DOHH2 (cell line): Measurements from ENCODE around the gene CLK2.
"Not testable (repeated sequence)": the region's sequence is repeated elsewhere in the genome, so short reads cannot be mapped to it uniquely, and the experiment has no call there.

Experiments
- H3F3A ChIP-seq: fragments of 200-600 bp; sonication (generic), shearing (Covaris generic); 2 replicates; pipeline ENCODE4 v1.6.0; 2016; ENCODE audit warnings: antibody characterized with exemption, mild to moderate bottlenecking; ENCODE audit not compliant: control insufficient read depth, insufficient read depth
- H3K27ac ChIP-seq: fragments of 200-600 bp; sonication (generic); 2 replicates; pipeline ENCODE4 v1.5.1; 2014; ENCODE audit warnings: low read depth, mild to moderate bottlenecking, low read length, moderate library complexity
- H3K27me3 ChIP-seq: fragments of 200-600 bp; sonication (generic); 2 replicates; pipeline ENCODE4 v1.6.1; 2014; ENCODE audit warnings: mild to moderate bottlenecking, low read length, mixed read lengths; ENCODE audit not compliant: control insufficient read depth
- H3K36me3 ChIP-seq: fragments of 200-600 bp; sonication (generic); 2 replicates; pipeline ENCODE4 v1.6.1; 2014; ENCODE audit warnings: mild to moderate bottlenecking, low read length, moderate library complexity, mixed read lengths; ENCODE audit not compliant: control insufficient read depth
- H3K4me1 ChIP-seq: fragments of 200-600 bp; sonication (generic); 2 replicates; pipeline ENCODE4 v1.6.1; 2014; ENCODE audit warnings: mild to moderate bottlenecking, low read length, mixed read lengths; ENCODE audit not compliant: control insufficient read depth
- H3K4me2 ChIP-seq: fragments of 200-600 bp; sonication (generic); 2 replicates; pipeline ENCODE4 v1.6.0; 2014; ENCODE audit warnings: mild to moderate bottlenecking, low read length, moderate library complexity
- H3K4me3 ChIP-seq: fragments of 200-600 bp; sonication (generic); 2 replicates; pipeline ENCODE4 v1.5.1; 2014; ENCODE audit warnings: mild to moderate bottlenecking, low read length, mixed read lengths
- H3K79me2 ChIP-seq: fragments of 200-600 bp; sonication (generic); 2 replicates; pipeline ENCODE4 v1.6.1; 2014; ENCODE audit warnings: mild to moderate bottlenecking, low read length, mixed read lengths; ENCODE audit not compliant: control insufficient read depth
- H3K9me2 ChIP-seq: fragments of 200-600 bp; sonication (generic); replicated peaks from 2 replicates; pipeline ENCODE4 v1.6.1; 2014; ENCODE audit warnings: mild to moderate bottlenecking, low read length, mixed read lengths; ENCODE audit not compliant: control insufficient read depth
- H3K9me3 ChIP-seq: fragments of 200-600 bp; sonication (generic); 2 replicates; pipeline ENCODE4 v1.6.1; 2014; ENCODE audit warnings: antibody characterized with exemption, low read length, mixed read lengths; ENCODE audit not compliant: control insufficient read depth, insufficient read depth
- H4K20me1 ChIP-seq: fragments of 200-600 bp; sonication (generic); 2 replicates; pipeline ENCODE4 v1.6.0; 2014; ENCODE audit warnings: low read depth, mild to moderate bottlenecking, antibody characterized with exemption, low read length, moderate library complexity; ENCODE audit not compliant: control insufficient read depth, insufficient read depth
- EZH2phosphoT487 ChIP-seq: fragments of 200-600 bp; sonication (generic); IDR thresholded peaks from 2 replicates; pipeline ENCODE4 v1.6.1; 2017; ENCODE audit warnings: borderline replicate concordance, mild to moderate bottlenecking, antibody characterized with exemption, low read length, moderate library complexity, mixed read lengths
- TF ChIP-seq, protein P1 (sequence below): fragments of 200-600 bp; sonication (generic); IDR thresholded peaks from one replicate; pipeline ENCODE4 v1.5.1; 2014; ENCODE audit warnings: antibody characterized with exemption, mild to moderate bottlenecking, low read depth, low read length; ENCODE audit not compliant: poor library complexity, severe bottlenecking

Gene CLK2

DNA sequence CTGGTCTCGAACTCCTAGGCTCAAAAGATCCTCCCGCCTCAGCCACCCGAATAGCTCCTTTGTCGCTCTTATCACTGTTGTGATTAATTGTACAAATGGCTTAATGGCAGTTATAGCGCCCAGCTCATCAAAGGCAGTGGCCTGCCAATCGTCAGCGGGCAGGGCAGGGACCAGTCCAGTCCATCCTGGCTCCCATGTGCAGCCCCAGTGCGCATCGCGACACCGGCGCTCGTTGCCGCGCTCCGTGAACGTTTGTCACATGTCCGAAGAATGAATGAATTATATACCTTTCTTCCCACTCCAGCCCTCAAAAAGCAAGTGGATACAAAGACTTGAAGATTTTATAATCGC lies 46.4 kb downstream of the CLK2 start:
- TF ChIP-seq EZH2phosphoT487: no peak
- TF ChIP-seq, protein P1, sequence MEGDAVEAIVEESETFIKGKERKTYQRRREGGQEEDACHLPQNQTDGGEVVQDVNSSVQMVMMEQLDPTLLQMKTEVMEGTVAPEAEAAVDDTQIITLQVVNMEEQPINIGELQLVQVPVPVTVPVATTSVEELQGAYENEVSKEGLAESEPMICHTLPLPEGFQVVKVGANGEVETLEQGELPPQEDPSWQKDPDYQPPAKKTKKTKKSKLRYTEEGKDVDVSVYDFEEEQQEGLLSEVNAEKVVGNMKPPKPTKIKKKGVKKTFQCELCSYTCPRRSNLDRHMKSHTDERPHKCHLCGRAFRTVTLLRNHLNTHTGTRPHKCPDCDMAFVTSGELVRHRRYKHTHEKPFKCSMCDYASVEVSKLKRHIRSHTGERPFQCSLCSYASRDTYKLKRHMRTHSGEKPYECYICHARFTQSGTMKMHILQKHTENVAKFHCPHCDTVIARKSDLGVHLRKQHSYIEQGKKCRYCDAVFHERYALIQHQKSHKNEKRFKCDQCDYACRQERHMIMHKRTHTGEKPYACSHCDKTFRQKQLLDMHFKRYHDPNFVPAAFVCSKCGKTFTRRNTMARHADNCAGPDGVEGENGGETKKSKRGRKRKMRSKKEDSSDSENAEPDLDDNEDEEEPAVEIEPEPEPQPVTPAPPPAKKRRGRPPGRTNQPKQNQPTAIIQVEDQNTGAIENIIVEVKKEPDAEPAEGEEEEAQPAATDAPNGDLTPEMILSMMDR: peak; percentile 35
- H3K27ac ChIP-seq: peak overlapping the region; percentile 91
- peaks cover 36% of the 10 kb centered on the region for H3K79me2 ChIP-seq
- no peaks in the 10 kb centered on the region for H3K27me3 ChIP-seq
- H3K4me2 ChIP-seq: peak overlapping the region; percentile 92
- H4K20me1 ChIP-seq: no peaks in the 10 kb centered on the region
- H3K36me3 ChIP-seq: peaks cover 22% of the 10 kb centered on the region
- H3K9me3 ChIP-seq: no peaks in the 10 kb centered on the region
- no peaks in the 10 kb centered on the region for H3K9me2 ChIP-seq
- peak overlapping the region; percentile 98 for H3K4me3 ChIP-seq
- H3F3A ChIP-seq: peaks cover 44% of the 10 kb centered on the region
- peaks cover 57% of the 10 kb centered on the region for H3K4me1 ChIP-seq

DNA sequence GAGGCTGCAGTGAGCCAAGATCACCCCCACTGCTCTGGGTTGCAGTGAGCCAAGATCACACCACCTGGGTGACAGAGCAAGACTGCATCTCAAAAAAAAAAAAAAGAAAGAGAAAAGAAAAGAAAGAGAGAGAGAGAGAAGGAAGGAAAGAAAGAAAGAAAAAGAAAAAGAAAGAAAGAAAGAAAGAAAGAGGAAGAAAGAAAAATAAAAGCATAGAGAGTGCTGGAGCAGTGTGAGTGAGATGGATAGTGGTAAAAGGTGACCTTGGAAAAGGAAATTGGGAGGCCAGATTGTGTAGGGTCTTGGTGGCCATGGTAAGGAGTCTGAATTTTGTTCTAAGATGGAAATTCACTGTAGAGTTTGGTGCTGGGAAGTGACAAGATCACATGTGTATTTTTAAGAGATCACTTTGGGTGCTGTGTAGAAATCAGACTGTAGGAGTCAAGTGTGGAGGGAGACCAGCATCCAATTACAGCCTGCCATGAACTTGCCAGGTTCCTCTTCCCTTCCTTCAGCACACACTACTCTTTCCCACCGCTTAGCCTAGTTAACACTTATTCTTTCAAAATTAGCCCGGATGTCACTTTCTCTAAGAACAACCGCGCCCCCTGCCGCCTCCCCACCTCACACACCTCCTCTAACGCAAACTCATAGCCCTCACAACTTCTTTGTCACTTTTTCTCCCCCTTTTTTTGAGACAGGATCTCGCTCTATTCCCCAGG lies 47.0 kb downstream of the CLK2 start:
- Histone ChIP-seq H3K4me3 (peak overlapping the region; percentile 98), H3F3A (peaks cover 44% of the 10 kb centered on the region), H4K20me1 (no peaks in the 10 kb centered on the region), H3K27me3 (no peaks in the 10 kb centered on the region), H3K9me3 (no peaks in the 10 kb centered on the region), H3K9me2 (no peaks in the 10 kb centered on the region), H3K4me1 (peaks cover 61% of the 10 kb centered on the region), H3K27ac (peak overlapping the region; percentile 91), H3K4me2 (peak overlapping the region; percentile 92), H3K36me3 (peaks cover 22% of the 10 kb centered on the region), H3K79me2 (peaks cover 38% of the 10 kb centered on the region)
- TF ChIP-seq, protein P1: peak; percentile 83
- no peak for TF ChIP-seq EZH2phosphoT487

DNA sequence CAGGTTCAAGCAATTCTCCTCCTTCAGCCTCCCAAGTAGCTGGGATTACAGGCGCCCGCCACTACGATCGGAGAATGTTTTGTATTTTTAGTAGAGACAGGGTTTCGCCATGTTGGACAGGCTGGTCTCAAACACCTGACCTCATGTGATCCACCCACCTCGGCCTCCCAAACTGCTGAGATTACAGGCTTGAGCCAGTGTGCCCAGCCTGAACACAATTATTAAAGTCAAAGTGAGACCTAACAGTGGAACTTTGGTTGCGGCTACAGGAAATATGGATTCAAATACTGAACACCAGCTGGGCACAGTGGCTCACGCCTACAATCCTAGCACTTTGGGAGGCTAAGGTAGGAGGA lies 47.9 kb downstream of the CLK2 start:
- H3F3A ChIP-seq: peaks cover 40% of the 10 kb centered on the region
- H3K4me1 ChIP-seq: peaks cover 66% of the 10 kb centered on the region
- H4K20me1 ChIP-seq, H3K27me3 ChIP-seq, H3K9me2 ChIP-seq, H3K9me3 ChIP-seq: not testable (repeated sequence)
- peak overlapping the region; percentile 91 for H3K27ac ChIP-seq
- H3K79me2 ChIP-seq: peaks cover 39% of the 10 kb centered on the region
- H3K36me3 ChIP-seq: peaks cover 22% of the 10 kb centered on the region
- peak overlapping the region; percentile 92 for H3K4me2 ChIP-seq
- H3K4me3 ChIP-seq: peak overlapping the region; percentile 98

DNA sequence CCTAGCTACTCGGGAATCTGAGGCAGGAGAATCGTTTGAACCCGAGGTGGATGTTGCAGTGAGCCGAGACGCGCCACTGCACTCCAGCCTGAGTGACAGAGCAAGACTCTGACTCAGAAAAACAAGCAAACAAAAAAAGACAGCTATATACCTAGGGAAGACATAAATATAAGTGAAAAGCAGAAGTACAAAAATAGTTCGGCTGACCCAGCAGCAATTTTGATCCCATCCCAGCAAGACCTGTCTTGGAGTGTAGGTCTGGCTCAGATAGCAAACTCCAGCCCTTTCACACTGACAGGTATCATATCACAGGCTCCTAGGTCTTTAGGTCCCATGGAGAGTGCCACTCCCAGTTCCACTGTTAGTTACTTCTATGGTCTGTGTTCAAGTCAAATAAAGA lies 50.3 kb downstream of the CLK2 start:
- H3K79me2 ChIP-seq: peaks cover 38% of the 10 kb centered on the region
- peak overlapping the region; percentile 91 for H3K27ac ChIP-seq
- no peaks in the 10 kb centered on the region for H3K27me3 ChIP-seq
- no peaks in the 10 kb centered on the region for H3K9me2 ChIP-seq
- H3F3A ChIP-seq: peaks cover 41% of the 10 kb centered on the region
- H3K4me1 ChIP-seq: peaks cover 77% of the 10 kb centered on the region
- H4K20me1 ChIP-seq: no peaks in the 10 kb centered on the region
- H3K4me2 ChIP-seq: peak overlapping the region; percentile 92
- H3K4me3 ChIP-seq: peak overlapping the region; percentile 52
- H3K9me3 ChIP-seq: no peaks in the 10 kb centered on the region
- TF ChIP-seq, protein P1: no peak
- no peak for TF ChIP-seq EZH2phosphoT487
- peaks cover 22% of the 10 kb centered on the region for H3K36me3 ChIP-seq

DNA sequence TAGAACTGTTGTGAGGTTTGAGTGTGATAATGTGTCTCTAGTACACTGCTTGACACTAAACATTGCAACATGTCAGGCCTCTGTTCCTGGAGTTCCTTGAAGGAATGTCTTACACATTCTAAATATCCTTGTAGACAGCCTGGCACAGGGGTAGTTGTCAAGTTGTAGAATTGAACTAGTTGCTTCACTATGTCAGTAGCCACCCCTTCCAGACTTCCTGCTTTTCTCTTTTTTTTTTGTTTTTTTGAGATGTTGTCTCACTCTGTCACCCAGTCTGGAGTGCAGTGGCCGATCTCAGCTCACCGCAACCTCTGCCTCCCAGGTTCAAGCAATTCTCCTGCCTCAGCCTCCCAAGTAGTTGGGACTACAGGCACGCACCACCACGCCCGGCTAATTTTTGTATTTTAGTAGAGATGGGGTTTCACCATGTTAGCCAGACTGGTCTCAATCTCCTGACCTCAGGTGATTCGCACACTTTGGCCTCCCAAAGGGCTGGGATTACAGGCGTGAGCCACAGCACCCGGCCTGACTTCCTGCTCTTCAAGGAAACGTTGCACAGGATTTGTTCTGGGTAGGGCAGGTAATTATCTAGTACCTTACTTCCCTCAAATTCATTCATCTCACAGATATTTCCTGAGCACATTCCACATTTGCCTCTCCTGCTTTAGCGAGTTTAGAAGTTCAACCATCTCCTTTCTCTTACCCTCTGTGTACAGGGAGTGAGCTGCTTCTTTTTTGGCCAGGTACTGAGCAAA lies 52.9 kb downstream of the CLK2 start:
- H3K36me3 ChIP-seq: peaks cover 10% of the 10 kb centered on the region
- H3K4me1 ChIP-seq: peaks cover 61% of the 10 kb centered on the region
- not testable (repeated sequence) for H3K27me3 ChIP-seq, H3K4me3 ChIP-seq, H3K9me3 ChIP-seq, H3K4me2 ChIP-seq, H4K20me1 ChIP-seq, H3K27ac ChIP-seq, H3K9me2 ChIP-seq
- peaks cover 25% of the 10 kb centered on the region for H3F3A ChIP-seq
- H3K79me2 ChIP-seq: peaks cover 18% of the 10 kb centered on the region
